ENCODE results near the gene AKT1. TPM values are rescaled to one million over a fixed set of nuclear protein-coding genes. Genes with fewer than 3 reads are reported as not detected.

Gene AKT1
- polyA plus RNA-seq, 1 experiment: 226 TPM

DNA sequence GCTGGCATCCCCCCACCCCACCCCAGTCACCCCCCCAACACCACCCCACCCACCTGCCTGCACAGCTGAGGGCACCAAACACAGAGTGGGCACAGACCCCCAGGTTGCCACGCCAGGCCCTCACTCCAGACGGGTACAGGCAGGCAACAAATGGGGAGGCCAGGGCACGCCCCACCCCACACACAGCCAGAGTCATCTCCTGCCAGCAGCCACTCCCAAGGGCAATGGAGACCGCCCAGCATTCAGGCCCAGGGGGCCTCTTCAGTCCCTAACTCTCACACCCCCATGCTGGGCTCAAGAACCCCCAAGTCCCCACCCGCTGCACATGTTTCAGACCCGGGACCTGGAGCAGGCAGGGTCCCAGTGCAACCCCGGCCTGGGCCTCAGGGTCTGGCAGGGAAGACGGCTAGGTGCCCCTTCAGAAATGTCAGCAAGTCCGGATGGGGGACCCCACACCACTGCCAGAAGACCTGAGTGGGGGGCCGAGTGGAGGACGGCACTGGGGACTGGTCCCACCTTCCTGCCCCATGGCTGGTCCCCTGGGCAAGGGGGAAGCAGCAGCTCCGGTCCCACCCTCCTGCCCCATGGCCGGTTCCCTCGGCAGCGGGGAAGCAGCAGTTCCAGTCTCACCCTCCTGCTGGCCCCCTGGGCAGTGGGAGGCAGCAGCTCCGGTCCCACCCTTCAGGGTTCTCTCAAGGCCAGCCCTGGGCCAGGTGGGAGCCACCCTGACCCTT is 11.9 kb downstream of the AKT1 start:
- H3K27me3 ChIP-seq (ENCODE audit: control insufficient read depth, insufficient read depth, low read length): no peaks in the 10 kb centered on the region
- H3K4me3 ChIP-seq (ENCODE audit: low read depth, low read length): no peak overlapping the region
- H3K36me3 ChIP-seq (ENCODE audit: control insufficient read depth, insufficient read depth, low read length): peaks cover 34% of the 10 kb centered on the region
- ChIA-PET POLR2A (no interaction called here), CTCF (interaction anchor here (1.8 to 6.3 kb wide), 2 partner anchors 14 to 15 kb away, joined by 9 to 33 read pairs; no protein-coding TSS in a partner anchor)
- DNase-seq (ENCODE audit: low read depth): no peak
- TF ChIP-seq, protein P1, sequence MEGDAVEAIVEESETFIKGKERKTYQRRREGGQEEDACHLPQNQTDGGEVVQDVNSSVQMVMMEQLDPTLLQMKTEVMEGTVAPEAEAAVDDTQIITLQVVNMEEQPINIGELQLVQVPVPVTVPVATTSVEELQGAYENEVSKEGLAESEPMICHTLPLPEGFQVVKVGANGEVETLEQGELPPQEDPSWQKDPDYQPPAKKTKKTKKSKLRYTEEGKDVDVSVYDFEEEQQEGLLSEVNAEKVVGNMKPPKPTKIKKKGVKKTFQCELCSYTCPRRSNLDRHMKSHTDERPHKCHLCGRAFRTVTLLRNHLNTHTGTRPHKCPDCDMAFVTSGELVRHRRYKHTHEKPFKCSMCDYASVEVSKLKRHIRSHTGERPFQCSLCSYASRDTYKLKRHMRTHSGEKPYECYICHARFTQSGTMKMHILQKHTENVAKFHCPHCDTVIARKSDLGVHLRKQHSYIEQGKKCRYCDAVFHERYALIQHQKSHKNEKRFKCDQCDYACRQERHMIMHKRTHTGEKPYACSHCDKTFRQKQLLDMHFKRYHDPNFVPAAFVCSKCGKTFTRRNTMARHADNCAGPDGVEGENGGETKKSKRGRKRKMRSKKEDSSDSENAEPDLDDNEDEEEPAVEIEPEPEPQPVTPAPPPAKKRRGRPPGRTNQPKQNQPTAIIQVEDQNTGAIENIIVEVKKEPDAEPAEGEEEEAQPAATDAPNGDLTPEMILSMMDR (IDR thresholded peaks at IDR 0.05; ENCODE audit: insufficient read depth, low read depth, low read length): no peak

DNA sequence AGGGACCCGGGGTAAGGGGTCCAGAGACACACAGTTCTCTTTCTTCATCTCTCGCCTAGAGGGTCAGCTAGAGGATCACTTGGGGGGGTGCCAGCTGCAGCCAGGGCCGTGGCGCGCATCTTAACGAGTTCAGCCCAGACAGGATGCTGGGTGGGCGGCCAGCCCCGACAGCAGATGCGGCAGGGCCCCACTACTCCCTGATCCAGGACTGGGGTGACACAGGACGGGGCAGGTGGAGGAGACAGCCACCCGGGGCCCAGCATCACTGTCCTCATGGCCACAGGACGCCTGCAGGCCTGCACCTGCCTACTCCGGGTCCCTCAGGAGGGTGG is 12.8 kb downstream of the AKT1 start:
- POLR2A ChIA-PET: no interaction called here
- no peak for DNase-seq (ENCODE audit: low read depth)
- TF ChIP-seq, protein P1 (IDR thresholded peaks at IDR 0.05; ENCODE audit: insufficient read depth, low read depth, low read length): no peak
- CTCF ChIA-PET: interaction anchor here (6.3 kb wide), 1 partner anchor 13 kb away, joined by 33 read pairs; no protein-coding TSS in a partner anchor
- peaks cover 27% of the 10 kb centered on the region for H3K36me3 ChIP-seq (ENCODE audit: control insufficient read depth, insufficient read depth, low read length)
- no peak overlapping the region for H3K4me3 ChIP-seq (ENCODE audit: low read depth, low read length)
- no peaks in the 10 kb centered on the region for H3K27me3 ChIP-seq (ENCODE audit: control insufficient read depth, insufficient read depth, low read length)

DNA sequence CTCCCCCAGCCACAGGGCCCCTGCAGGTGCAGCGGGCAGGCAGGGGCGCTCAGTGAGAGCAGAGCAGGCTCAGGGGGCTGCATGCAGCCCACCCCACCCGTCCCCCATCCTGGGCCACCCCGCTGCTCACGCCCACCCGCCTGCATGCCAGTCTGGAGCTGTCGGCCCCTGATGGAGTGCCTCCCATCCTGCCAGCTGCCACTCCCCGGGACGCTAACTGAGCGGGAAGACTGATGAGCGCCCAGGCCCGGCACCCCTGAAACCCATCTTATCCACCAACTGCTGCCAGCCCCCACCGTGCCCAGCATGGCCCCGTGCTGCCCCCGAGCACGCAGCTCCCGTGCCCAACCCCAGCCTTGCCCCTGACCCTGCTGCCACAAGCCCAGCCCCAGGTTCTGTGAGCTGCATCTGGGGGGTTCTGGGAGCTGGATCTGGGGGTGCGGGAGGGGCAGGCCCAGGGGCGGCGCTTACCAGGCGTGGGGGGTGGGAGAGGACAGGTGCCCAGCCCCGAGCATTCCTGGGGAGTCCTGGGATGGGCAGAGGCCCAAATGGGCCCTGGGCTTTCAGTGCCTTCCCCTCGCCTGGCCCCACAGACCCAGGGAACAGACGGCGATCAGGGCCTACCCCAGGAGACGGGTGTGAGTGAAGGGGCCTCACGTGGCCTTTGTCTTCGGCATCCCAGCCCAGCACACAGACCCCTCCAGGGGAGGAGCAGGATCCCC is 13.3 kb downstream of the AKT1 start:
- TF ChIP-seq, protein P1 (IDR thresholded peaks at IDR 0.05; ENCODE audit: insufficient read depth, low read depth, low read length): no peak
- ChIA-PET POLR2A (no interaction called here), CTCF (interaction anchor here (1.3 to 6.3 kb wide), 2 partner anchors 12 kb away, joined by 3 to 33 read pairs; no protein-coding TSS in a partner anchor)
- H3K36me3 ChIP-seq (ENCODE audit: control insufficient read depth, insufficient read depth, low read length): peaks cover 25% of the 10 kb centered on the region
- H3K27me3 ChIP-seq (ENCODE audit: control insufficient read depth, insufficient read depth, low read length): no peaks in the 10 kb centered on the region
- DNase-seq (ENCODE audit: low read depth): no peak
- no peak overlapping the region for H3K4me3 ChIP-seq (ENCODE audit: low read depth, low read length)

DNA sequence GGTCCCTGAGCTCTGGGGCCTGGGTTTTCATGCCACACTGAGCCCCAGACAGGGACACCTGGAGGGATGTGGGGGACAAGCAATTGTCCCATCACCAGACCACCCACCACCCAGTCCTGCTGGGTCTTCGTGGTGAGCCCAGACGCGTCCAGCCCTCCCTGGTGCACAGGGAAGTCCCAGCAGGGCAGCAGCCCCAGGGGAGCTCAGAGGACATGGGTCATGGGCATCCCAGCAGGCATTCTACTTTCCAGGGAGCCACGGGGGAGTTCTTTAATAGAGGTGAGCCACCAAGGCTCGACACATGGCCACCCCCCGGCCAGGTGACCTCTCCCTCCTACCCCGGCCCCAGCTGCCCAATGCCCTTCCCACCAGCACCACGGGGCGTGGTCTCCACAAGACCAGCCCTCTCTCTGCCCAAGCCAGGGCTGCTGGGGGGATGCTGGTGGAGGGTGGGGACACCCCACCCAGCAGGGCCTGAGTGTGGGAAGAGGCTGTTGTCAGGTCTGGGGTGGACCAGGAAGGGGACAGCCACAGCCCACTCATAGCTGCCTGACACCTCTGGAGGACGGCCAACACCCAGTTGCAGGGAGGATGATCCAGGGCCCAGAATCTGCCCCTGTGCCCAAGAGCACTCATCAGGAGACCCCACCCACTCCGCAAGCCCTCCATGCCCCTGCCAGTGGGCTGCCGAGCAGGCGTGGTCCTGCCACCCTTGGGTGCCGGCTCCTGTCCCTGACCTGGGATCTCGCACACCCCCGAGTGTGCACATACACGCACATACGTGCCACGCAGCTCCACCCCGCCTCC is 14.1 kb downstream of the AKT1 start:
- POLR2A ChIA-PET: no interaction called here
- H3K27me3 ChIP-seq (ENCODE audit: control insufficient read depth, insufficient read depth, low read length): no peaks in the 10 kb centered on the region
- no peak for DNase-seq (ENCODE audit: low read depth)
- peaks cover 23% of the 10 kb centered on the region for H3K36me3 ChIP-seq (ENCODE audit: control insufficient read depth, insufficient read depth, low read length)
- CTCF ChIA-PET: interaction anchor here (0.7 to 6.3 kb wide), 4 partner anchors 8 to 17 kb away, joined by 3 to 33 read pairs (median 3); no protein-coding TSS in a partner anchor
- H3K4me3 ChIP-seq (ENCODE audit: low read depth, low read length): no peak overlapping the region
- TF ChIP-seq, protein P1 (IDR thresholded peaks at IDR 0.05; ENCODE audit: insufficient read depth, low read depth, low read length): no peak
